HCT116 (cell line): Measurements from ENCODE around the gene SCGB3A1. TPM values are rescaled to one million over a fixed set of nuclear protein-coding genes. Genes with fewer than 3 reads are reported as not detected.

Experiments
- ATAC-seq: fragments of 200-7000 bp; cut with Tn5 transposase; 2 replicates; pipeline ENCODE4 v1.9.1; 2020; ENCODE audit warnings: mild to moderate bottlenecking, moderate library complexity
- BruUV-seq: library from RNA; stranded (reverse); fragments of 400-500 nt; replicated peaks from 2 replicates; lab custom pipeline; 2021; lab: Mats Ljungman, UMichigan
- CTCF ChIA-PET: fragments of 300-600 bp; sonication (Branson Sonifier 250); formaldehyde crosslinking; loops from one replicate; lab custom pipeline; 2021; ENCODE audit warnings: antibody characterized with exemption; lab: Charles Lee
- POLR2A ChIA-PET: fragments of 300-600, 350-600 bp; sonication (Branson Sonifier 250); formaldehyde crosslinking; loops from one replicate; lab custom pipeline; 2021; ENCODE audit warnings: antibody characterized with exemption; lab: Charles Lee
- RAD21 ChIA-PET, 2 experiments: fragments of 300-600 bp; sonication (Branson Sonifier 250); formaldehyde crosslinking; loops; one replicate each; lab custom pipeline; 2023; ENCODE audit warnings: low total read pairs in 2 of 2; ENCODE audit not compliant: uncharacterized antibody in 2 of 2, unreplicated experiment in 2 of 2, low non-redundant PET in 1 of 2; lab: Charles Lee
- DNase-seq: peaks from one replicate; pipeline ENCODE4 v3.0.0-alpha.2; 2010; ENCODE audit warnings: low read depth, low spot score
- H2AFZ ChIP-seq: fragments of 200-600 bp; shearing (Covaris generic), sonication (generic); 2 replicates; pipeline ENCODE4 v1.6.1; 2017; ENCODE audit warnings: low read depth, mixed run types, mixed read lengths, antibody characterized with exemption, low read length; ENCODE audit not compliant: poor library complexity, severe bottlenecking
- H3K27ac ChIP-seq: 2 replicates; pipeline ENCODE4 v1.5.1; 2012; ENCODE audit warnings: low read depth, low read length
- H3K27me3 ChIP-seq: fragments of 200-600 bp; sonication (generic); 2 replicates; pipeline ENCODE4 v1.6.1; 2016; ENCODE audit warnings: mixed run types, low read length, mixed read lengths; ENCODE audit not compliant: insufficient read depth
- H3K36me3 ChIP-seq, 2 experiments: fragments of 200-500 bp in 1 of 2; fragments of 200-600 bp in 1 of 2; sonication (Bioruptor generic) in 1 of 2; sonication (generic) in 1 of 2; 2 replicates each; pipeline versions ENCODE4 v1.5.1 to v1.6.1; 2014 to 2016; ENCODE audit warnings: low read length in 2 of 2, inconsistent platforms in 1 of 2, mixed read lengths in 1 of 2, mixed run types in 1 of 2; ENCODE audit not compliant: insufficient read depth in 2 of 2, control insufficient read depth in 1 of 2
- H3K4me1 ChIP-seq, 2 experiments: fragments of 200-600 bp in 1 of 2; sonication (generic) in 1 of 2; 2 replicates each; pipeline versions ENCODE4 v1.5.1 to v1.6.1; 2012 to 2017; ENCODE audit warnings: low read length in 2 of 2, inconsistent platforms in 1 of 2, mild to moderate bottlenecking in 1 of 2, mixed read lengths in 1 of 2, mixed run types in 1 of 2, moderate library complexity in 1 of 2; ENCODE audit not compliant: insufficient read depth in 2 of 2, control insufficient read depth in 1 of 2
- H3K4me2 ChIP-seq: fragments of 200-600 bp; sonication (generic); 2 replicates; pipeline ENCODE4 v1.6.1; 2017; ENCODE audit warnings: mixed run types, low read length, mixed read lengths
- H3K4me3 ChIP-seq, 2 experiments: fragments of 200-600 bp in 1 of 2; sonication (generic) in 1 of 2; replicated peaks in 1 of 2; 2 replicates each; pipeline ENCODE4 v1.5.1; 2011 to 2016; ENCODE audit warnings: low read length in 2 of 2, control low read depth in 1 of 2, low read depth in 1 of 2, mild to moderate bottlenecking in 1 of 2, mixed read lengths in 1 of 2, mixed run types in 1 of 2
- H3K79me2 ChIP-seq: fragments of 200-600 bp; sonication (generic); 2 replicates; pipeline ENCODE4 v1.6.1; 2017; ENCODE audit warnings: mild to moderate bottlenecking, mixed run types, low read length, moderate library complexity, mixed read lengths; ENCODE audit not compliant: insufficient read depth
- H3K9ac ChIP-seq: fragments of 200-600 bp; sonication (generic); 2 replicates; pipeline ENCODE4 v1.6.1; 2016; ENCODE audit warnings: low read length, mixed read lengths
- H3K9me2 ChIP-seq: fragments of 200-600 bp; sonication (generic), shearing (Covaris generic); 2 replicates; pipeline ENCODE4 v1.6.1; 2017; ENCODE audit warnings: mixed run types, mild to moderate bottlenecking, moderate library complexity; ENCODE audit not compliant: insufficient read depth
- H3K9me3 ChIP-seq, 2 experiments: fragments of 200-500 bp in 1 of 2; fragments of 200-600 bp in 1 of 2; sonication (Bioruptor generic) in 1 of 2; sonication (generic) in 1 of 2; 2 replicates each; pipeline ENCODE4 v1.6.1; 2014 to 2017; ENCODE audit warnings: low read length in 2 of 2, mixed read lengths in 2 of 2, inconsistent platforms in 1 of 2, low read depth in 1 of 2, mild to moderate bottlenecking in 1 of 2, mixed run types in 1 of 2, moderate library complexity in 1 of 2; ENCODE audit not compliant: control insufficient read depth in 1 of 2, insufficient read depth in 1 of 2
- H4K20me1 ChIP-seq: fragments of 200-600 bp; sonication (generic), shearing (Covaris generic); 2 replicates; pipeline ENCODE4 v1.6.1; 2017; ENCODE audit warnings: mixed run types, mild to moderate bottlenecking, moderate library complexity; ENCODE audit not compliant: insufficient read depth
- CBX3 ChIP-seq: IDR thresholded peaks from 2 replicates; pipeline ENCODE4 v1.6.1; 2012; ENCODE audit warnings: low read depth
- CEBPB ChIP-seq: IDR thresholded peaks from 2 replicates; pipeline ENCODE4 v1.6.1; 2012; ENCODE audit warnings: low read depth
- EGR1 ChIP-seq: IDR thresholded peaks from 2 replicates; pipeline ENCODE4 v1.6.1; 2012; ENCODE audit warnings: low read depth
- EZH2 ChIP-seq: fragments of 200-600 bp; sonication (generic); IDR thresholded peaks from 2 replicates; pipeline ENCODE4 v1.6.1; 2017; ENCODE audit warnings: antibody characterized with exemption, mixed run types
- JUND ChIP-seq: IDR thresholded peaks from 2 replicates; pipeline ENCODE4 v1.6.1; 2012
- POLR2A ChIP-seq: IDR thresholded peaks from 2 replicates; pipeline ENCODE4 v1.7.0; 2011; ENCODE audit warnings: borderline replicate concordance; ENCODE audit not compliant: insufficient read depth, insufficient read length; ENCODE audit errors: extremely low read depth
- POLR2AphosphoS5 ChIP-seq: IDR thresholded peaks from 2 replicates; pipeline ENCODE4 v1.6.1; 2011; ENCODE audit warnings: mild to moderate bottlenecking, low read depth, low read length, moderate library complexity
- RAD21 ChIP-seq: IDR thresholded peaks from 2 replicates; pipeline ENCODE4 v1.6.1; 2012; ENCODE audit warnings: low read depth, mild to moderate bottlenecking
- SIN3A ChIP-seq: IDR thresholded peaks from 2 replicates; pipeline ENCODE4 v1.6.1; 2012; ENCODE audit warnings: low read depth
- SP1 ChIP-seq: IDR thresholded peaks from 2 replicates; pipeline ENCODE4 v1.6.1; 2012; ENCODE audit warnings: low read depth
- SRF ChIP-seq: IDR thresholded peaks from 2 replicates; pipeline ENCODE4 v1.6.1; 2012; ENCODE audit warnings: low read depth
- TCF7L2 ChIP-seq: IDR thresholded peaks from 2 replicates; pipeline ENCODE4 v1.7.0; 2011; ENCODE audit warnings: borderline replicate concordance, inconsistent platforms; ENCODE audit not compliant: insufficient read depth, insufficient read length; ENCODE audit errors: extremely low read depth
- ZFX ChIP-seq: fragments of 450-650 bp; IDR thresholded peaks from 2 replicates; pipeline ENCODE4 v1.6.1; 2017
- intact Hi-C: fragments of 100-400 bp; cut with micrococcal nuclease; formaldehyde crosslinking; loops from 2 replicates; pipeline ENCODE4 v1.10.0; 2022
- total RNA-seq: library from RNA; stranded (reverse); gene quantifications from one replicate; pipeline ENCODE4 v1.2.1, GENCODE V29; 2021; ENCODE audit not compliant: unreplicated experiment
- TF ChIP-seq, protein P1 (sequence below), 3 experiments: fragments of 200-600 bp in 1 of 3; sonication (generic) in 1 of 3; IDR thresholded peaks in 2 of 3; conservative IDR thresholded peaks in 1 of 3; 2 replicates each; pipeline ENCODE4 v1.5.1; 2012 to 2017; ENCODE audit warnings: low read depth in 2 of 3, low read length in 2 of 3, antibody characterized with exemption in 1 of 3, borderline replicate concordance in 1 of 3, control low read depth in 1 of 3, mild to moderate bottlenecking in 1 of 3, mixed read lengths in 1 of 3, mixed run types in 1 of 3, moderate library complexity in 1 of 3; ENCODE audit not compliant: insufficient read depth in 1 of 3
- TF ChIP-seq, protein P2 (sequence below): IDR thresholded peaks from 2 replicates; pipeline ENCODE4 v1.6.1; 2012

The SCGB3A1 gene
- total RNA-seq, 1 experiment from 2014 or later, result not detected

DNA sequence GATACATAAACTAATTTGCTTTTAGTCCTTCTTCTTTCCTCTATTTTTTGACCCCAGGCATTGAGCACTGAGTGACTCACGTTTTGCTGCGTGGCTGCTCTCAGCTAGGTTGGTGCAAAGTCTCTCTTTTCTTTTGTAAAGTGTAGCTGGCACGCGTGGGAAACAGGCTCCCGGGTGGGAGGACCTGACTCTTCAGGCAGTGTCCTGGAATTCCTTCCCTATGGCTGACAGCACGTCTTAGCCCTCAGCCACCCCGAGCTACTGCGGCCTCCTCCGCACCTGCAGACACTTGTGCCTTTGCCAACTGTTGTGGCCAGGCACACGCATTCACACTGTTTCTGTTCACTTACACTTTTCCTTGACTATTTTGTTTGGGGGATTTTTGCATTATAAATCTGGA lies 877 bp upstream of the SCGB3A1 start:
- H3K36me3 ChIP-seq, result no peaks in the 10 kb centered on the region
- POLR2A ChIA-PET, result no interaction called here
- H3K9ac ChIP-seq, result no peak overlapping the region
- H3K4me3 ChIP-seq, result no peak overlapping the region
- H3K27me3 ChIP-seq, result no peaks in the 10 kb centered on the region
- H3K4me1 ChIP-seq, result no peaks in the 10 kb centered on the region
- intact Hi-C loops, result no loop called here
- BruUV-seq, result no TSS peak
- RAD21 ChIA-PET, result no interaction called here
- DNase-seq, result no peak
- H2AFZ ChIP-seq, result no peak overlapping the region
- no peak for TF ChIP-seq EZH2
- no peak for TF ChIP-seq POLR2A
- no peak for TF ChIP-seq RAD21
- TF ChIP-seq JUND, result no peak
- TF ChIP-seq CBX3, result no peak
- TF ChIP-seq, protein P1, sequence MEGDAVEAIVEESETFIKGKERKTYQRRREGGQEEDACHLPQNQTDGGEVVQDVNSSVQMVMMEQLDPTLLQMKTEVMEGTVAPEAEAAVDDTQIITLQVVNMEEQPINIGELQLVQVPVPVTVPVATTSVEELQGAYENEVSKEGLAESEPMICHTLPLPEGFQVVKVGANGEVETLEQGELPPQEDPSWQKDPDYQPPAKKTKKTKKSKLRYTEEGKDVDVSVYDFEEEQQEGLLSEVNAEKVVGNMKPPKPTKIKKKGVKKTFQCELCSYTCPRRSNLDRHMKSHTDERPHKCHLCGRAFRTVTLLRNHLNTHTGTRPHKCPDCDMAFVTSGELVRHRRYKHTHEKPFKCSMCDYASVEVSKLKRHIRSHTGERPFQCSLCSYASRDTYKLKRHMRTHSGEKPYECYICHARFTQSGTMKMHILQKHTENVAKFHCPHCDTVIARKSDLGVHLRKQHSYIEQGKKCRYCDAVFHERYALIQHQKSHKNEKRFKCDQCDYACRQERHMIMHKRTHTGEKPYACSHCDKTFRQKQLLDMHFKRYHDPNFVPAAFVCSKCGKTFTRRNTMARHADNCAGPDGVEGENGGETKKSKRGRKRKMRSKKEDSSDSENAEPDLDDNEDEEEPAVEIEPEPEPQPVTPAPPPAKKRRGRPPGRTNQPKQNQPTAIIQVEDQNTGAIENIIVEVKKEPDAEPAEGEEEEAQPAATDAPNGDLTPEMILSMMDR (IDR thresholded peaks at IDR 0.05 in 2 of 3, conservative IDR thresholded peaks at IDR 0.05 in 1 of 3; ENCODE audit: borderline replicate concordance in 1 of 3, insufficient read depth in 1 of 3, low read depth in 2 of 3, low read length in 2 of 3), result no peak
- TF ChIP-seq, protein P2, sequence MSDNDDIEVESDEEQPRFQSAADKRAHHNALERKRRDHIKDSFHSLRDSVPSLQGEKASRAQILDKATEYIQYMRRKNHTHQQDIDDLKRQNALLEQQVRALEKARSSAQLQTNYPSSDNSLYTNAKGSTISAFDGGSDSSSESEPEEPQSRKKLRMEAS, result no peak
- no peaks in the 10 kb centered on the region for H4K20me1 ChIP-seq
- no peaks in the 10 kb centered on the region for H3K79me2 ChIP-seq
- H3K9me3 ChIP-seq, result no peaks in the 10 kb centered on the region
- no peak overlapping the region for H3K4me2 ChIP-seq
- no peak for ATAC-seq
- CTCF ChIA-PET, result no interaction called here
- H3K9me2 ChIP-seq, result no peaks in the 10 kb centered on the region
- H3K27ac ChIP-seq, result no peak overlapping the region

DNA sequence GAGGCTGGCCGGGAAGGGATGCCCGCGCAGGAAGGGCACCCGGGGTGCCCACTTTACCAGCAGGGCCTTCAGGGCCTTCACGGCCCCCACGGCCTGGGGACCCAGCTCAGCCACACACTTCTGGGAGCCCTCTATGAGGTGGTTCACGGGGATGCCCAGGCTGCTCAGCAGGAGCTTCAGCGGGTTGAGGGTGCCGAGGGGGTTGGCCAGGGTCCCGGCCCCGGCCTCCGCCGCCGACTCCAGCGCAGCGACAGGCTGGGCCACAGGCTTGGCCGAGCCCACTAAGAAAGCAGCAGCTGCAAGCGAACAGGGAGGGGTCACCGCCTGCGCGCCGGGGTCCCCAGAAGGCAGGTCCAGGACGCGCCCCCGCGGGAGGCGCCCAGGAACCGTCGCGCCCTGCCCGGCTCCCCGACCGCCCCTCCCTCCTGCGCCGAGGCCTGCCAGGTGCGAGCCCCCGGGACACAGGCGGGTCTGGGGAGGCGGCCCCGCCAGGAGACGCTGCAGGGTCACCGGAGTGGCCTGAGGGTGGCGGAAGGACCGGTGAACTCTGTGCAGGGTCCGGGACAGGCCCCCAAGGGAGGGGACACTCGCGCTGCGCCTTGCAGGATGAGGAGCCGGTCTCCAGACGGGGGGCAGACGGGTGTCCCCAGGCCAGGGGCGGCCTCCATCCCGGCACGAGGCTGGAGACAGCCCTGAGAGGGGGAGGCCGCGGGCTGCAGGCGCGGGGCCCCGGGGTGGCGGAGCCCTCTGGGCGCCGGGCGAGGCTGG lies 572 bp downstream of the SCGB3A1 start:
- Histone ChIP-seq H3K9me3 (no peaks in the 10 kb centered on the region), H3K4me3 (no peak overlapping the region), H2AFZ (no peak overlapping the region), H4K20me1 (no peaks in the 10 kb centered on the region), H3K36me3 (no peaks in the 10 kb centered on the region), H3K27ac (no peak overlapping the region), H3K9me2 (no peaks in the 10 kb centered on the region), H3K9ac (no peak overlapping the region), H3K4me2 (no peak overlapping the region), H3K79me2 (no peaks in the 10 kb centered on the region), H3K4me1 (no peaks in the 10 kb centered on the region), H3K27me3 (no peaks in the 10 kb centered on the region)
- DNase-seq, result no peak
- CTCF ChIA-PET, result no interaction called here
- TF ChIP-seq SRF (no peak), JUND (no peak), SIN3A (no peak), TCF7L2 (no peak), CEBPB (no peak), SP1 (no peak), ZFX (no peak), CBX3 (no peak), EGR1 (no peak), POLR2AphosphoS5 (no peak)
- TF ChIP-seq, protein P2, result no peak
- TF ChIP-seq, protein P1 (IDR thresholded peaks at IDR 0.05 in 2 of 3, conservative IDR thresholded peaks at IDR 0.05 in 1 of 3; ENCODE audit: borderline replicate concordance in 1 of 3, insufficient read depth in 1 of 3, low read depth in 2 of 3, low read length in 2 of 3), result no peak
- RAD21 ChIA-PET, result no interaction called here
- ATAC-seq, result no peak
- BruUV-seq, result no TSS peak
- POLR2A ChIA-PET, result no interaction called here
- intact Hi-C loops, result no loop called here
